Endometrium (tissue), 2 donors: ENCODE data around the gene KRTAP1-4.
"Not testable (repeated sequence)": the region's sequence is repeated elsewhere in the genome, so short reads cannot be mapped to it uniquely, and the experiment has no call there.

Experiments
- FAIRE-seq: peaks from 2 replicates; lab custom pipeline; 2012; peaks lifted over from hg19 to GRCh38; lab: Jason Lieb, UNC
- donor health status: control.
- donor health status: control.

The KRTAP1-4 gene

GRCh38 chr17:41046735-41047465 lies 16.9 kb upstream of the KRTAP1-4 start, which contains the start of gene KRTAP2-1:
Gene KRTAP2-1, minus strand, starts transcription at chr17:41047316. Its CDS starts 49 bp downstream, at chr17:41047267.
- FAIRE-seq = not testable (repeated sequence)

GRCh38 chr17:41042953-41043352 lies 13.0 kb upstream of the KRTAP1-4 start:
- no peak for FAIRE-seq

GRCh38 chr17:41040783-41041571 lies 11.0 kb upstream of the KRTAP1-4 start, which contains the start of gene KRTAP1-1:
Gene KRTAP1-1, minus strand, starts transcription at chr17:41041450. Its CDS starts 53 bp downstream, at chr17:41041397.
- not testable (repeated sequence) for FAIRE-seq

- no peak for FAIRE-seq
These were observed 7.9 kb upstream of the KRTAP1-4 start for GRCh38 chr17:41037853-41038350.

GRCh38 chr17:41034346-41034935 lies 4.4 kb upstream of the KRTAP1-4 start, which contains the start of gene KRTAP1-3:
Gene KRTAP1-3, minus strand, starts transcription at chr17:41034874. Its CDS starts 53 bp downstream, at chr17:41034821.
- FAIRE-seq = not testable (repeated sequence)

- FAIRE-seq = peak; percentile 84
These were observed 3.1 kb downstream of the KRTAP1-4 start, which contains the start of gene KRTAP1-5 for GRCh38 chr17:41026715-41027471. Gene KRTAP1-5, minus strand, starts transcription at chr17:41027208. Its CDS starts 53 bp downstream, at chr17:41027155.

GRCh38 chr17:41024697-41025096 lies 5.3 kb downstream of the KRTAP1-4 start:
- FAIRE-seq = no peak

GRCh38 chr17:41020336-41020735 lies 9.7 kb downstream of the KRTAP1-4 start:
- no peak for FAIRE-seq

- no peak for FAIRE-seq
These were observed 10.6 kb downstream of the KRTAP1-4 start for GRCh38 chr17:41019415-41019814.

GRCh38 chr17:41018541-41018940 lies 11.5 kb downstream of the KRTAP1-4 start:
- no peak for FAIRE-seq

- no peak for FAIRE-seq
These were observed 13.3 kb downstream of the KRTAP1-4 start for GRCh38 chr17:41016578-41017215.

- no peak for FAIRE-seq
These were observed 14.5 kb downstream of the KRTAP1-4 start for GRCh38 chr17:41015454-41015853.

- FAIRE-seq = no peak
These were observed 16.4 kb downstream of the KRTAP1-4 start for GRCh38 chr17:41013606-41014005.

GRCh38 chr17:41013181-41013580 lies 16.8 kb downstream of the KRTAP1-4 start:
- no peak for FAIRE-seq

GRCh38 chr17:41012326-41013120 lies 17.5 kb downstream of the KRTAP1-4 start:
- FAIRE-seq = no peak

GRCh38 chr17:41010441-41010840 lies 19.6 kb downstream of the KRTAP1-4 start:
- no peak for FAIRE-seq

GRCh38 chr17:41009936-41010335 lies 20.1 kb downstream of the KRTAP1-4 start:
- FAIRE-seq = no peak

GRCh38 chr17:41009301-41009760 lies 20.7 kb downstream of the KRTAP1-4 start:
- no peak for FAIRE-seq

- FAIRE-seq = no peak
These were observed 21.2 kb downstream of the KRTAP1-4 start, which contains the start of gene KRTAP3-1 for GRCh38 chr17:41008811-41009210. Gene KRTAP3-1, minus strand, starts transcription at chr17:41009128. Its CDS starts 54 bp downstream, at chr17:41009074.

- no peak for FAIRE-seq
These were observed 25.6 kb downstream of the KRTAP1-4 start for GRCh38 chr17:41004397-41004796.
